IPS-11a (cell line): ENCODE data around the gene ANK2.

Source experiments
- H3K4me3 ChIP-seq: one replicate; pipeline ENCODE4 v1.5.1; 2013; ENCODE audit warnings: low read depth, low read length, control low read depth

ANK2 gene

DNA sequence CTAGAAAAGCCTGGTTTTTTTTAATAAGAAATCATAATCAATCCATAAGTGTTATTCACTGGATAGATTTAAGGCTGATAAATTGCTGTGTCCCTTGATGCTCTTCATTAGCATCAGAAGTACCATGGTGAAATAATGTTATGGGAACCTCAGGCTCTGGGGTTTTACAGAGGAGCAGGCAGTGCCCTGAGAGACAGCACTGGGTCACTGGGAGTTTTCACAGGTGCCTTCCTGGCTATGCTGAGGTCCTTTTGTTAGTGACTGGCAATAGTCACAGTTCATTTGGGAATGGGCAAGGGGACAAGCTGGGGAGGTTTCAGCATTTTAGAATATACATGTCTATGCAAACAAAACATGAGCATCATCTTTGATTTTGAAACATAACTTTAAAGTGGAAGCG is 38.6 kb downstream of the ANK2 start:
- H3K4me3 ChIP-seq = no peak overlapping the region

DNA sequence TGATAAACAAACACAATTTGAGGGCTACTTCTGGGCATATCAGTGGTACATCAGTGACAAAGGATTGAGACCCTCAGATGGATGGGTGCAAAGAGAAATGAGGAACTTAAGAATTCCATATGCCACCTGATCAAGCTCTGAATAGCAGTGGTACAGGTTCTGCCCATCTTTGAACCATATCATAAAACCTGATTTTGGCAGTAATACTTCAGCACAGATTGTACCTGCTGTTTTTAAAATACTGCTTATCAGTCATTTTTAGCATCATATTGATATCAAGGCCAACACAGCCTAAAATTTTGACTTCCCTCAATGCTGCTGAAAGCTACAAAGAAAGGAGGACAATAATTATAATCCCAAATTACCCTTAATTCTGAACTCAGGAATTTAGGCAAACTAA is 41.5 kb downstream of the ANK2 start:
- H3K4me3 ChIP-seq = no peak overlapping the region

DNA sequence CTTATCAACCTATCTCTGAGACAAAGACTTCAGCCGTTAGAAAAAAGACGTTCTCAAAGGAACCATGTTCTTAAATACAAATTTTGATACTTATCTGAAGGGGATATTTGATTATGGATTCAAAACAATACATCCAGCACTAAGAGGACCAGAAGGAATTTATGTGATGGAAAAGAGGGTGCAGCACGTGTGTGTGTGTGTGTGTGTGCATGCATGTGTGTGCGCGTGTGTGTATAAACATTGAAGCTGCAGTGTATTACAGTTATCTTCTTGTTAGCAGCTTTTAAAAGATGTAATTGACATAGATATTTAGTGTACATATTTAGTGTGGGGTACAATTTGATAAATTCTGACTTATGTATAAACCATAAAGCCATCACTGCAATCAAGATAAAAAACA is 44.9 kb downstream of the ANK2 start:
- no peak overlapping the region for H3K4me3 ChIP-seq

DNA sequence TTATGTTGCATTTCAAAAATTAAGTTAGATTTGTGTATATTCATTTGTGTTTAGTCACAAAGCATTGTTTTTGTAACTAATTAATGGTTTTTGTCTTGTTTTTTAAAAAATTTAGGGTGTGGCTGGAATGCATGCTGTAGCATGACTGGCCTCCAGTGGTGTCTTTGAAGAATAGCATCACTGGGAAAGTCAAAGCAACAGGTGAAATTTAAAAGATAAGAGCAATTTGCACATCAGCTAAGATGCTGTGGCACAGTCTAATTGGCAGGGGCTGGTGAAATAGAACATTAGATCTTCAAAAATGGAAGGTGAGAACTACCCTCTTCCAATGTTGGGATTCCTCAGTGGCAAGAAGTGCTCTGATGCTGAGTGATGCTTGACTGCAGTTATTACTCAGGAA is 45.3 kb downstream of the ANK2 start:
- H3K4me3 ChIP-seq = no peak overlapping the region

DNA sequence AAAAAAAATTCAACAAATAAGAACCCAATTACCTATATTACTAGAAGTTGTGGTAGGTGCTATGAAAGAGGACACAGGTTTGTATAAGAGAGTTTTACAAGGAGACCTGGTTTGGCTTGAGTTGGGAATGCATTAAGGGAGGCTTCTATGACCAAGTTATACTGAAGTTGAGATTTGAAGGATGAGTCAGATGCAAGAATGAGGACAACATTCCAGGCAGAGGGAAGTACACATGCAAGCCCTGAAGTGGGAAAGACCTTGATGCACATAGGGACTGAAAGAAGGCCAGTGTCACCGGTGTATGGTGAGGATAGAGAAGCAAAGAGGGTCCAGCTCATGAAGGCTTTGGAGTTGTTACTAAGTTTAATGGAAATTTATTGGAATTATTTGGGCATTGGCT is 52.2 kb downstream of the ANK2 start:
- no peak overlapping the region for H3K4me3 ChIP-seq

DNA sequence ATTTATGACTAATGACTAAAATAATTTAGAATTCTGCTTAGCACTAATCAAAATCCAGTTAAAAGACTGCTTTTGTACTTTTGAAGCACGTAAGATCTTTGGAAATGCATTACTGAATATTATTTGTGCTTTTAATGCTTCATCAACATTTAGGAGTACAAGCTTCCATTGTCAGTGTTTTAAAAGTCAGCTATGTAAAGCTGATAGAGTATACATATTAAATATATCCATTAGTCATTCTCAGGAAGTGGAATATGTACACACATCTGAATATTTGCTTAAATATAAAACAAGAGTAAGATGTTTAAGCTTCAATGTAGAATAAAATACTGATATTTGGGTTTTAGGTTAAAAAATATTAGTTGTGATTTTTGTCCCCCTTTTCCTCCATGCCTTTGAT is 54.1 kb downstream of the ANK2 start:
- H3K4me3 ChIP-seq = no peak overlapping the region

DNA sequence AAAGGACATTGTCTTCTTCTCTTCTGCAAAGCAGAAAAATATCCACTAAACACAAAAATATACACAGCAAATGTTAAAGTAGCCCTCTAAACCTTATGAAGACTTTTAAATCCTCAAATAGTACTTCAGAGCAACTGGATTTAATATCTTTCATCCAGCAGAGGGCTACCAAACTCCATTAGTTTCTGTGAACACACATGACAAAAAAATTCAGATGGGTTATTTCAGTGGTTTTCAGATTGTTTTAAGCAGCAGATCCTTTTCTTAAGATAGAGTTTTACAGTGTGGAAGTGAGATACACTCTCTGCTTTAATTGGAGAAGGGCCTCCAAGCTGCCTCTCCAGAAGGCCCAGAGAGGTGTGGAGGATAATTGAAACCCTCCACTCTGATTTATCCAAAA is 56.7 kb downstream of the ANK2 start:
- no peak overlapping the region for H3K4me3 ChIP-seq

DNA sequence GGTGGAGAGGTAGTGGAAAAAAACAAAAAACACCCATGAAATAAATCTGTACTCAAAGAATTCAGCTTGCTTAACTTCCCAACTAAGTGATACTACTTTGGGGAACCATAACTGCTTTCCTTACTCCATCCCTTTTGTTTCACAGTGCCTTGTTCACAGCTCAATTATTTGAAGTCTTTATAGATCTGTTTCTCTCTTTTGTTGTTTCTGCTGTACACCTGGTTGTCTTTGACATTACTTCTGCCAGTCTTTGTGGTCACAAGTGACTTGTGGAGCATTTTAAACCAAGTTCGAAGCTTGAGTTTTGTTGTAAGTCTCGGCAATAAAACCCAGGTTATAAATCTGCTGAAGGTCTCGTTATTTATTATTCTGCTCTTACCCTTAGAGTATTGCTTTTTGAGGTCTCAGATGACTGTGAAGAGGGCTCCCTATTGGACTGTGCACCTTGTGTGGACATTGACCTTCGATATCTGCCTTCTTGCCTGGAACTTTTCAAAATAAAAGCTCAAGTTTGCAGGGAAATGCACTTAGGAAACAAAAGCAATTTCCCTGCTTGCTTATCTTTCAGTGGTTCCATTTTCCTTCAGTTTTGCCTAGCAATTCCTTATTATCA is 59.8 kb downstream of the ANK2 start:
- no peak overlapping the region for H3K4me3 ChIP-seq

DNA sequence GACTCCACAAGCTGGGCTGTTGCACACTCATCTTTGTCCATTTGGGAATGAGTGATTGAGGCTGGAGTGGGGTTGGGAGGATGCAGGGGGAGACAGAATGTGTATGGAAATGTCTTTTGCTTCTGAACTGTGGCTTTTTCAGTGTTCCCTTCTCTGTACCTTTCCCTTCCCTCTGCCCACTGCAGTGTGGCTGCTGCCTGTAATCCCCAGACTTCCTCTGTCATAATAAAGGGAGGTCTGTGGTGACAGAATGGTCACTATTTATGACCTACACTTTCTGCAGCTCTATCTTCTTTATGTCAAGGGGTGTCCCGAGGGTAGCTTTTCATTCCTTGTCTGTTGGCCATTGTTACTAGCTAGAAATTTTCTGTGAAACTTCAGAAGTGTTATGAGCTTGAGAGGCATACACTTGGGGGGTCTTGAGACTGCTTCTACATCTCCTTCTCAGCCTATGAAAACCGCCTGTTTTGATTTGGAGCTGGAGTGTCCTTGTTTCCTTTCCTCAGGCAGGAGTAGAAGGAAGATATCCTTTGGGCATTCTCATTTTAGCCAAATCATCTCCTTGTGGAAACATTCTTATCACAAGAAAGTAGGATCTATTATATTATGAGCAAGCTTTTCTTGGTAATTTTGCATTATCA is 63.0 kb downstream of the ANK2 start:
- H3K4me3 ChIP-seq = no peak overlapping the region

DNA sequence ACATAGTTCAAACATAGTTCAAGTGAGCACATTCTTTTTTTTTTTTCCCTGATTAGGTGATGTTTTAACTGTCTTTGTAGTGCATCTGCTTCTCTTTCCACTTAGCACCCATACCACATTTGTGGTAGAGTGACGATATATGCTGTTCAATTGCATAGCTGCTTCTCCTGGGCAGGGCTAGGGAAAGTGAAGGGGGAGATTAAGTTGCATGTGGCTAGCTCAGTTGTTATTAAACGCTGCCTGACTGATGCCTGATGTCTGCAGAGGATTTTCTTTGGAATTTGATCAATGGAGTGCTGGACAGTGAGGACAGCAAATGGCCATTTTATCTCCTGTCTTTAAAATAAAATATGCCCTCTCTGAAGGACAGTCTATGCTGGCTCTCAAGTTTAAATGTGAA is 63.7 kb downstream of the ANK2 start:
- H3K4me3 ChIP-seq = no peak overlapping the region

DNA sequence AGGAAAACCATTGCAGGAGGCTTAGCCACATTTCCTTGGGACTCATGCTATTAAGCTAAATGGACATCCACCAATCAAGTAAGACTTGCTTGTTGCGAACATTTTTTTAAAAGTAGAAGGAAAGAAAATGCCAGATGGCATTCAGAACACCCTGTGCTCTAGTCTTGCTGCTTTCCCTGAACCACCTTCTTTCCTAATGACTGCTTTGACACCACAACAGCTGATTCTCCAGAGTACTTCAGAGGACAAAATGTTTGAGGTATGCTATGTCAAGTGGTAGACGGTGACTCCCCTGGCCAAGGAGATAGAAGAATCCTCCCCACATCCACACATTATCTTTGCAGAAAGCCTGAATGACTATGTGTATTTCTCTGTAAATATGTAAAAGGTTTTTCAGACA is 65.4 kb downstream of the ANK2 start:
- H3K4me3 ChIP-seq = no peak overlapping the region

DNA sequence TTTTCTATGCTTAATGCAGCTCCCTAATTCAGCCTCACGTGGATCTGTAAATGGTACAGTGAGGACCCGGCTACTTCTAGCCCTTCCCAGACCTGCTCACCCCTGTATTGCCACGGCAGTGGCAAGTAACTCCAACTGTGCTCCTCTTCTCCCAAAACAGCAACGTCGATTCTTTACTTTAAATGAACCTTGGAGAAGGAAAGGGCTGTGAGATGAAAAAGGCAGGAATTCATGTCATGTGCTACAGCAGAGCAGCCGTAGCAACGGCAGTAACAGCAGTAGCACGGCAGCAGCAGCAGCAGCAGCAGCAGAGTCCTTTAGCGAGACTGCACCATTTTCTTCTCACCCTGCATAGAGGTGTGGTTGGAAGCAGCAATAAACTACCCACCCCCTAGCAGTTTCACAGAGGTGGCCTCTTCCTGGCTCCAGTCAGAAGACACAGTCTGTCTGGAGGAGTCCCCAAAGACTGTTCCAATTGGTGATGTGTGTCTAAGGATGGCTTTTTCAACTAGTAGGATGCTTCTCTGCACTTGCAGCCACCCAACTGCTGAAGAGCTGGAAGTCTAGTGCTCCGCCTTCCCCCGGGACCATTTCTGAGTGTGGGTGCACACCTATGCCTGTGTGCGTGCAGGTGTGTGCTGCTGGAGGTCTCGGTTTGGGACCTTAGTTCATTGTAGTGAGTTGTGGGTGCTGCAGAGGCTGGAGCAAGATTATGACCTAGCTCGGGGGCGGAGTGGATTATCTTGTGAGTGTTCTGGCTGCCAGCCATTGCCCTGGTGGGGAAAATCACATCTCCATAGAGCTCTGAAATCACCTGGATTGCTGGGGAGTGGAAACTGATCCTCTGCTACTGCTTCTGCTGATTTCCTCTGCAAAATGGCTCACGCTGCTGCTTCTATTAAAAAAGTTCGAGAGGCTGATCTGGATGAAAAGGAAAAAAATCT is 67.2 kb downstream of the ANK2 start:
- H3K4me3 ChIP-seq = no peak overlapping the region

DNA sequence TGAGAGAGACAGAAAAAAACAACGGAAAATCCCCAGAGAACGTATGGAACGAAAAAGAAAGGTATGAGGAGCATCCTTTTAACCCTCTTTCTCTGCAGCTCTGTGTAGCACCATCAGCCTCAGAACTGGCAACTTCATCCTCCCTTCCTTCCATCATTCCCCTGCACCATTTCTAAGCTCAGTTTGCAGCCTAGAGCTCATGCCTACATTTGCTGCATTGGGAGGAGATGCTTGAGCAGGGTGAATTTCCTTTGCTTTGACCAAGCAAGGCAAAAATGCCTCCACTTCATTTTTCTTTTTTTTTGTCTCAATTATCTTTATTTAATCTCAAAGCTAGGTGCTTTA is 67.9 kb downstream of the ANK2 start:
- H3K4me3 ChIP-seq = no peak overlapping the region

DNA sequence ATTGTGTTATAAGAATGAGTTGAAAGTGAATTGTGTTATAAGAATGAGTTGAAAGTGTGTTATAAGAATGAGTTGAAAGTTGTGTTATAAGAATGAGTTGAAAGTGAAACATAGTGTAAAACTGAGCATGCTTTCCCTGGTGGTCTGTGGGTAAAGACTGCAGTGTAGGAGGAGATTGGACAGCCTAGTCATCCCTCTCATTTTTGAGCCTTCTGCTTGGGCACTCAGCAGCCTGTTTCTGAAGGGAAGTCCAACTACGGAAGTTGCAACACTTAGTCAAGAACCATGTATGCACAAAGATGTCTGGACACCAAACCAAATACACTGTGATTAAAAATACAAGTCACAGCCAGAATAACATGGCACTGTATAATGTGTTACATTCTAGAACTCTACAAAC is 72.6 kb downstream of the ANK2 start:
- no peak overlapping the region for H3K4me3 ChIP-seq

DNA sequence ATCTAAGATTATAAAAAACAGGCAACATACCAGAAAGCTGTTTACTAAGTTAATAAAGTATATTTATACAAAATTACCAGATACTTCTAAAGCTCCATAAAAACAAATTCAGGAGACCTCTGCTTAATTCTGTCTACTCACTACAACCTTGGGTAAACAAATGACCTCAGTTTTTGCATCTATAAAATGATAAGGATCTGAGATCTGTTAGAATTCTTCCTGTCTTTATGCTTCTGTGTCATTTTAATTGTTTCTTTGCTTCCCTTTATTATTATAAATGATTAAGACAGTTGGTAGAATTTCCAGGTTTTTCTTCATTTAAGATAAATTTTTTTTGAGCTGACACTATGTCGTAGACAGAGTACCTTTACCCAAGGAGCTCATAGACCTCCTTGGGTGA is 76.0 kb downstream of the ANK2 start:
- no peak overlapping the region for H3K4me3 ChIP-seq

DNA sequence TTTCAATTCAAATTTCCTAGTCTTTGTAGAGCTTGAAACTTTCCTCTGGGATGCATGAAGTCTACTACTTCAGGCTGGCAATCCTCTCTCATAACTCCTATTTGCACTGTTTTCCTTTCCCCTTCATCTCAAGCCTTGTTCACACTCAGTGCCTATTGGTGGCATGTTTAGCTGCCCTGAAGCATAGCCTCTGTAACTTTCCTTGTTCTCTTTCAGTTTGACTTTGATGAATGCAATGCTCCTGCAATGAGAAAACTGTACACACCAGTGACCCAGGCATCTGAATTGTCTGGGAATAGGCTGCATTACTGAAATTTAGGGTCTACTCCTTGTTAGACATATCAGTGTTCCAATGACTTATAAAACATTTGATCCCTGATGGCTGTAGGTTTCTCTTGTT is 81.7 kb downstream of the ANK2 start:
- H3K4me3 ChIP-seq = no peak overlapping the region

DNA sequence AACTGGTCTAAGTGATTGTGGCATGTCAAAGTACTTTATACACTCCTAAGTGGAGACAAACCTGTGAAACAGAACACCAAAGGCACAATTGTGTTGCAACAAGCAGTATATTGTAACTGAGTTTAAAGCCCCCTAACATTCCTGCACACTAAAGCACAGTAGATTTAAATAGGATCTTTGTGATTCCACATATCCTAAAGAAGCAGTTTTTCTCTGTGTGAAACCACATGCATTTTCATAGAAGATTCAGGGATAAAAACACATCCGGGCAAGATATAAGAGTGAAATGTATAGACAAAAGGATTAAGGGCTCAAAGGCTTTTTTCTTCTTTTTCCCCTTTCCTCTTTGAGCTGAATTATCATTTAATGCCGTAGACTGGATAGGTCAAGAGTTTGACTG is 82.2 kb downstream of the ANK2 start:
- no peak overlapping the region for H3K4me3 ChIP-seq

DNA sequence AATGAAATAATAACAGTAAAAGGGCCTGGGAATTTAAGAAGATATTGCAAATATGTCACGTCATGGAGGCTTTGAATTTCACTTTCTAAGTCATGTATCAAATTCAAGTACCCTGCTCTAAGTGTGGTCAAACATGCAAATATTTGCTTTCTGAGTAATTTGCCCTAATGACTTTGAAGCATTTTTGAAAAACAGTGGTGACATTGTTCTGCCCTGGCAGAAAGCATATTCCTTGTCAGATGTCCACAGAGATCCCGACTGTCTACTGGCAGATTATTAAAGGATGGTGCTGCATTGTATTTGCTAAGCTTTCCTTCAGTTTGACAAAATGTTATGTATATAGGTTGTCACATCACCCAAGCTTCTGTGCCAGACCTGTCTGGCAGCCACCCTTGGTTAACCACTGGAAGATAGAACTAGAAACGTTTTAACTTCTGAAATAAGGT is 92.5 kb downstream of the ANK2 start:
- no peak overlapping the region for H3K4me3 ChIP-seq

DNA sequence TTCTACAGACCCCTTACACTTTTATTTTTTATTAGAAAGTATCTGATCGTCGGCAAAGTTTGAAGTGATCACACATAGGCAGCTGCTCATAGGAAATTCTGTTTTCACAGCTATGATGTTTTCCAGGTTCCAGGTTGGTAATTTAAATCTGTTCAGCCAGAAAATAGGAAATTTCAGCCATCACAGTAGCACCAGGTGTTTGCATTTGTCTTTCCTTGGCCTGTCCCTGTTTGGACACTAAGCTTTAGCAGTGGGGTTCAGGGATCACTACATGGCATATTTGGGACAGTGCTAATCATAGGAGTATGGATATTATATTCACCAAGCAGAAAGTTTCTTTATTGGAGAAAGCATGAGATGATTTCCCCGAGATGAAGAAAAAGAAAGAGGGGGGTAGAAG is 92.9 kb downstream of the ANK2 start:
- H3K4me3 ChIP-seq = no peak overlapping the region

DNA sequence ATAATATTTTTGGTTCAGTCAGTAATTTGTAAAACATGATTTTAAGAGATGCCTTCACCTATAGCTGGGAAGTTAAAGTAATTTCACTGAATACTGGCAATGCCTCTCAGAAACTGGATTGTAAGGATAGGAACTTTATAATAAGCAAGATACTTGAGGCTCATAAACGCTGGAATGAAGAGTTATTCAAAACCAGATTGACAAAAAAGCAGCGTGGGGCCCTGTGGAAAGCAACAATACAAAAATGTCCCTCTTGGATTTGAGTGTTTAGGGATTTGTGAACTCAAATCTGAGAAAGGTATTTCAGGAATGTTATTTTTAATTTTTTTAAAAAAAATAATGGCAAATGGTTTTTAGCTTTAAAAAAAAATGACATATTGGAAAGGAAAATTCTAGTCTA is 94.6 kb downstream of the ANK2 start:
- no peak overlapping the region for H3K4me3 ChIP-seq

DNA sequence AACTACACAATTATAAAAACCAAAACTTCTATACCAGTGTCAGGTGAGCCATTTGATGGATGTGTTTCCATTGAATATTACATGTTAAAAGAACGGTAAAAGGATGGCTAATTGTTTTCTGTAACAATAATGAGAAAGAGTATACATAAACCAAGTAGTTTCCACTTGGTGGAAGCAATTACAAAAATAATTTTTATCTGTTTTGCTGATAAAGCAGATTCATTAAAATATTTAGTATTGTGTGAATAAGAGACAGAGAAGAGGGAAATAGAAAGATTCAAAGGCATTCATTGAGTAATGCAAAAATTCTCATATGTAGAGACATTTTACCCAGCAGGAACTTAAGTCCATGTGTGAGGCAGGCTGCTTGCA is 95.7 kb downstream of the ANK2 start:
- no peak overlapping the region for H3K4me3 ChIP-seq
